Stomach (tissue), 9 donors: ENCODE results near the gene CAMK1G. TPM values are rescaled to one million over a fixed set of nuclear protein-coding genes. Genes with fewer than 3 reads are reported as not detected.

Experiments
- DNase-seq, 2 donors: peaks; one replicate each; pipeline versions ENCODE4 v3.0.0 to v3.0.0-alpha.2; 2013 to 2019
- H3K27ac ChIP-seq, 5 donors: fragments of 200-600 bp in 4 of 5; sonication (generic) in 4 of 5; one replicate each; pipeline ENCODE4 v1.5.1; 2013 to 2019; ENCODE audit warnings: mild to moderate bottlenecking in 1 of 5, moderate library complexity in 1 of 5
- H3K27me3 ChIP-seq, 3 donors: fragments of 200-600 bp; sonication (generic); one replicate each; pipeline ENCODE4 v1.5.1; 2017 to 2019; ENCODE audit warnings: mixed run types in 1 of 3
- H3K36me3 ChIP-seq, 4 donors: fragments of 200-600 bp; sonication (generic); 1 replicate in 3 of 4; 2 replicates in 1 of 4; pipeline ENCODE4 v1.5.1; 2016 to 2019
- H3K4me1 ChIP-seq, 4 donors: fragments of 200-600 bp; sonication (generic); one replicate each; pipeline ENCODE4 v1.5.1; 2016 to 2019
- H3K4me3 ChIP-seq, 4 donors: fragments of 200-600 bp; sonication (generic) in 3 of 4; one replicate each; pipeline ENCODE4 v1.5.1; 2016 to 2019; ENCODE audit warnings: mild to moderate bottlenecking in 1 of 4
- H3K9me3 ChIP-seq, 4 donors: fragments of 200-600 bp; sonication (generic); one replicate each; pipeline ENCODE4 v1.5.1; 2016 to 2019
- CTCF ChIP-seq, 7 experiments: fragments of 450-650 bp in 4 of 7; fragments of 200-600 bp in 3 of 7; sonication (generic) in 3 of 7; IDR thresholded peaks; one replicate each; pipeline ENCODE4 v1.5.1; 2016 to 2019; ENCODE audit warnings: antibody characterized with exemption in 7 of 7, control low read depth in 2 of 7, mild to moderate bottlenecking in 1 of 7
- EP300 ChIP-seq: sonication (generic); formaldehyde crosslinking; IDR thresholded peaks from one replicate; pipeline ENCODE4 v1.6.1; 2017; ENCODE audit warnings: antibody characterized with exemption
- POLR2A ChIP-seq, 4 donors: fragments of 450-650 bp; IDR thresholded peaks; one replicate each; pipeline ENCODE4 v1.6.1; 2016; ENCODE audit warnings: antibody characterized with exemption in 4 of 4, control low read depth in 2 of 4, mild to moderate bottlenecking in 1 of 4, moderate library complexity in 1 of 4
- POLR2AphosphoS5 ChIP-seq, 3 donors: sonication (generic); formaldehyde crosslinking; IDR thresholded peaks; one replicate each; pipeline ENCODE4 v1.6.1; 2016; ENCODE audit warnings: antibody characterized with exemption in 3 of 3
- WGBS, 5 donors: extraction: QIAGEN DNeasy Blood & Tissue Kit in 3 of 5; methylation state at CpG; one replicate each; pipeline versions ENCODE4 v1.1.5 to v1.1.7; 2013 to 2018; 5-methylcytosine and 5-hydroxymethylcytosine counted together
- intact Hi-C: fragments of 100-400 bp; cut with DNase I; formaldehyde crosslinking; loops from one replicate; pipeline ENCODE4 v1.15.1; 2023; ENCODE audit warnings: low total_unique reads
- polyA plus RNA-seq, 3 donors: library from polyadenylated mRNA; stranded (reverse); fragments of 200-250 nt; gene quantifications; one replicate each; pipeline ENCODE4 v1.2.3, GENCODE V29; 2013
- total RNA-seq, 5 donors: library from RNA; depleted of rRNA; stranded (reverse); fragments of >200 nt; gene quantifications; one replicate each; pipeline versions ENCODE4 v1.1.0 to v1.2.3, GENCODE V29; 2014 to 2016
- donor health status: healthy with polysubstance abuse.
- donor health status: Bipolar disorder and iron deficiency.
- donor health status: healthy.

The CAMK1G gene
- total and polyA plus RNA-seq, 8 donors: 0.03 to 1.5 TPM; not detected in 6

DNA sequence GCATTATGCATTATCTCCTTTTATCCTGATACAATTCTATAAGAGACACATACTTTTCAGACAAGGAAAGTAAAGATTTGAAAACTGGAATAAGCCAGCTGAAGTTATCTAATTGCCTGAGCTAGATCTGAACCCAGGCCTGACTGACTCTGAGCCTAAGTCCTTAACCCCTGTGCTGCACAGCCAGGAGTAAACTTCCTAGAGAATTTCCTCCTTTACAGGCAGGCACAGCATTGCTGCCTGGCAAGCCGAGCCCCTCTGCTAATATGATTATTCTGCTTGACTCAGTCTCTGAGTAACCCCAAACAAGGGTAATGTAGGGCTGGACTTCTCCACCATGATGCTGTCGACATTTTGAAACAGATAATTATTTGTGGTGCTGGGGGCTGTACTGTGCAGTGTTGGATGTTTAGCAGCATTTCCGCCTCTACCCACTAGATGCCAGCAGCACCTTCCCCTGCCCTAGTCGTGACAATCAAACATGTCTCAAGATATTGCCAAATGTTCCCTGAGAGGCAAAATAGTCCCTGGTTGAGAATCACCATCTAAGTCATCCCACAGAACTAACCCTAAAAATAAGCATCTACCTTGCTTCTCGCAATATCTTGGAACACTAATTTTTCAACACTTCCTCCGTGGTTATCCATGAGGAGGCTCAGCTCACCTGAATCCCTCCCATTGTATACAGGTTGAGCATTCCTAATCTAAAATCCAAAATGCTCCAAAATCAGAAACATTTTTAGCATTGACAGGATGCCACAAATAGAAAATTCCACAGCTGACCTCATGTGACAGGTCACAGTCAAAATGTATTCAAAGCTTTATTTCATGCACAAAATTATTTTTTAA, 18.5 kb downstream of the CAMK1G start:
- Histone ChIP-seq H3K4me1 (no peaks in the 10 kb centered on the region), H3K4me3 (no peak overlapping the region), H3K9me3 (no peaks in the 10 kb centered on the region), H3K36me3 (no peaks in the 10 kb centered on the region), H3K27me3 (peaks cover 0 to 19% (median 0%) of the 10 kb centered on the region in 3 donors), H3K27ac (no peak overlapping the region)
- peak in 5 of 7 experiments; percentile 41 to 71 (median 58) for TF ChIP-seq CTCF (IDR thresholded peaks at IDR 0.05)
- TF ChIP-seq POLR2A (IDR thresholded peaks at IDR 0.05): no peak
- peak; percentile 50 to 69 for DNase-seq
- intact Hi-C loops: no loop called here
- WGBS, 5 donors: 30 to 42% (median 36%) methylated on average over 6 of the region's 6 CpGs

DNA sequence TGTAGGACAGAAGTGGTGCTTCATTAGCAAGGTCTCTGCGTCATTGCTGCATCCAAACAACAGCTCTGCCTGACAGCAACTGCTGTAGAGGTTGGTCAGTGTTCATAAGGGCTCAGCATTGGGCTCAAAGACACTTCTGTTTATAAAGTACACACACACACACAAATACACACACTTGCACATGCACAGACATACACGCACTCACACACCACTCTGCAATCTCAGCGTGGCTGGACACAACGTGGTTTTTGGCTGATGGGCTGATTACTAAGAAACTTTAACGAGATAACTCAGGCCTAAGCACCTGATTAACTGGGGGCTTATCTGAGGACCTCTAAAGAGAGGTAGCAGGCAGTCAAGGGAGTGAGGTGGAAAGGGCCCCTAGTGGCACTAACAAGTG, 20.4 kb downstream of the CAMK1G start:
- intact Hi-C loops: no loop called here
- Histone ChIP-seq H3K27ac (no peak overlapping the region), H3K9me3 (no peaks in the 10 kb centered on the region), H3K4me1 (peaks cover 0 to 5% (median 0%) of the 10 kb centered on the region in 4 donors), H3K4me3 (no peak overlapping the region), H3K36me3 (no peaks in the 10 kb centered on the region), H3K27me3 (peaks cover 0 to 9% (median 0%) of the 10 kb centered on the region in 3 donors)
- DNase-seq: no peak
- 58 to 81% (median 77%) methylated on average over 5 of the region's 5 CpGs for WGBS, 5 donors
- TF ChIP-seq EP300: no peak
- no peak for TF ChIP-seq CTCF (IDR thresholded peaks at IDR 0.05)
- TF ChIP-seq POLR2A (IDR thresholded peaks at IDR 0.05): no peak

- intact Hi-C loops: no loop called here
- Histone ChIP-seq H3K4me3 (no peak overlapping the region), H3K27me3 (no peaks in the 10 kb centered on the region), H3K36me3 (no peaks in the 10 kb centered on the region), H3K4me1 (peaks cover 0 to 5% (median 0%) of the 10 kb centered on the region in 4 donors), H3K27ac (no peak overlapping the region), H3K9me3 (no peaks in the 10 kb centered on the region)
- 69 to 77% (median 71%) methylated on average over 1 of the region's 1 CpG for WGBS, 5 donors
- DNase-seq: no peak
- TF ChIP-seq POLR2A (IDR thresholded peaks at IDR 0.05) (no peak), CTCF (IDR thresholded peaks at IDR 0.05) (no peak), POLR2AphosphoS5 (IDR thresholded peaks at IDR 0.05) (no peak), EP300 (no peak)
Observed at GRCh38 chr1:209607102-209607794, 23.7 kb downstream of the CAMK1G start.

GRCh38 chr1:209607795-209608178, 24.3 kb downstream of the CAMK1G start:
- Histone ChIP-seq H3K27me3 (no peaks in the 10 kb centered on the region), H3K9me3 (no peaks in the 10 kb centered on the region), H3K27ac (no peak overlapping the region), H3K4me3 (no peak overlapping the region), H3K36me3 (no peaks in the 10 kb centered on the region), H3K4me1 (peaks cover 0 to 5% (median 0%) of the 10 kb centered on the region in 4 donors)
- 71 to 86% (median 77%) methylated on average over 8 of the region's 8 CpGs for WGBS, 5 donors
- TF ChIP-seq CTCF (IDR thresholded peaks at IDR 0.05) (no peak), POLR2AphosphoS5 (IDR thresholded peaks at IDR 0.05) (no peak), EP300 (no peak)
- no peak for DNase-seq
- intact Hi-C loops: no loop called here
